Stimulated activated CD8-positive, alpha-beta memory T cell treated with anti-CD3 and anti-CD28 coated beads, Interleukin-7, amount 100 ng/mL, for 4 hours (primary cell): ENCODE results near the gene STK24.

ENCODE experiments used
- DNase-seq, 2 donors: peaks; one replicate each; pipeline ENCODE4 v3.0.0-alpha.2; 2020; ENCODE audit warnings: low read depth in 2 of 2

Gene STK24

GRCh38 chr13:98492335-98493041 lies 84.4 kb downstream of the STK24 start:
- no peak for DNase-seq

GRCh38 chr13:98490866-98491265 lies 86.0 kb downstream of the STK24 start:
- DNase-seq: no peak

- DNase-seq: no peak
Observed at GRCh38 chr13:98490195-98490836, 86.6 kb downstream of the STK24 start.

GRCh38 chr13:98489446-98490194 lies 87.3 kb downstream of the STK24 start:
- no peak for DNase-seq

GRCh38 chr13:98488736-98489135 lies 88.2 kb downstream of the STK24 start:
- DNase-seq: no peak

- no peak for DNase-seq
Observed at GRCh38 chr13:98487522-98487921, 89.4 kb downstream of the STK24 start.

GRCh38 chr13:98487016-98487415 lies 89.9 kb downstream of the STK24 start:
- DNase-seq: no peak

GRCh38 chr13:98486412-98486811 lies 90.5 kb downstream of the STK24 start:
- no peak for DNase-seq

- DNase-seq: no peak
Observed at GRCh38 chr13:98485561-98485960, 91.3 kb downstream of the STK24 start.

GRCh38 chr13:98484289-98485219 lies 92.4 kb downstream of the STK24 start:
- peak; percentile 60 to 62 for DNase-seq

- DNase-seq: no peak
Observed at GRCh38 chr13:98483601-98484288, 93.2 kb downstream of the STK24 start.

- DNase-seq: no peak
Observed at GRCh38 chr13:98482476-98483444, 94.1 kb downstream of the STK24 start.

- no peak for DNase-seq
Observed at GRCh38 chr13:98480915-98481877, 95.7 kb downstream of the STK24 start.

GRCh38 chr13:98479496-98480003 lies 97.4 kb downstream of the STK24 start:
- DNase-seq: no peak

- peak in 1 of 2 donors; percentile 28 for DNase-seq
Observed at GRCh38 chr13:98478189-98479129, 98.4 kb downstream of the STK24 start.

- peak; percentile 86 to 88 for DNase-seq
Observed at GRCh38 chr13:98476538-98476966, 100.4 kb downstream of the STK24 start.

GRCh38 chr13:98476106-98476505 lies 100.8 kb downstream of the STK24 start:
- DNase-seq: peak; percentile 39 to 51
